HCT116 (cell line): ENCODE results near the gene ZBTB16.

Source experiments
- POLR2AphosphoS5 ChIP-seq: IDR thresholded peaks from 2 replicates; pipeline ENCODE4 v1.6.1; 2011; ENCODE audit warnings: mild to moderate bottlenecking, low read depth, low read length, moderate library complexity
- RAD21 ChIP-seq: IDR thresholded peaks from 2 replicates; pipeline ENCODE4 v1.6.1; 2012; ENCODE audit warnings: low read depth, mild to moderate bottlenecking
- YY1 ChIP-seq: IDR thresholded peaks from 2 replicates; pipeline ENCODE4 v1.6.1; 2011; ENCODE audit warnings: low read length, low read depth, moderate library complexity, mild to moderate bottlenecking; ENCODE audit not compliant: insufficient replicate concordance; ENCODE audit errors: extremely low read depth
- TF ChIP-seq, protein P1 (sequence below): IDR thresholded peaks from 2 replicates; pipeline ENCODE4 v1.6.1; 2012; ENCODE audit warnings: low read depth

DNA sequence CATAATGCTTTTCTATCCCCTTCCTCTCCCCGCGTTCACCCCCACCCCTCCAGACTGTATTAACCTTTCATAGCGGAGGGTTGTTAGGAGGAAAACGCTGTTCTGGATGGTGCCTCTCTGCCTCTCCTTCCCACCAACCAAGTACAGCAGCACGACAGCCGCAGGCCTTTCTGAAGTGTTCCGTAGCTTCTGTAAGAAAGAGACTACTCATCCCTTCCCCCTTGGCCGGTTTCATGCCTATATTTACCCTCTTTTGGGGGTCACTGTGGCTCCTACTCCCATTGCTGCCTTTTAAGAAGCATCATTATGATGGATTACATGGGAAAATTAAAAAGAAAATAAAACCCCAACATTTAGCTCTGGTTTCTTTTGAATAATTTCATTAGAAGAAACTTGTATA is 46.5 kb downstream of the ZBTB16 start:
- TF ChIP-seq YY1 (no peak), POLR2AphosphoS5 (no peak), RAD21 (no peak)
- TF ChIP-seq, protein P1, sequence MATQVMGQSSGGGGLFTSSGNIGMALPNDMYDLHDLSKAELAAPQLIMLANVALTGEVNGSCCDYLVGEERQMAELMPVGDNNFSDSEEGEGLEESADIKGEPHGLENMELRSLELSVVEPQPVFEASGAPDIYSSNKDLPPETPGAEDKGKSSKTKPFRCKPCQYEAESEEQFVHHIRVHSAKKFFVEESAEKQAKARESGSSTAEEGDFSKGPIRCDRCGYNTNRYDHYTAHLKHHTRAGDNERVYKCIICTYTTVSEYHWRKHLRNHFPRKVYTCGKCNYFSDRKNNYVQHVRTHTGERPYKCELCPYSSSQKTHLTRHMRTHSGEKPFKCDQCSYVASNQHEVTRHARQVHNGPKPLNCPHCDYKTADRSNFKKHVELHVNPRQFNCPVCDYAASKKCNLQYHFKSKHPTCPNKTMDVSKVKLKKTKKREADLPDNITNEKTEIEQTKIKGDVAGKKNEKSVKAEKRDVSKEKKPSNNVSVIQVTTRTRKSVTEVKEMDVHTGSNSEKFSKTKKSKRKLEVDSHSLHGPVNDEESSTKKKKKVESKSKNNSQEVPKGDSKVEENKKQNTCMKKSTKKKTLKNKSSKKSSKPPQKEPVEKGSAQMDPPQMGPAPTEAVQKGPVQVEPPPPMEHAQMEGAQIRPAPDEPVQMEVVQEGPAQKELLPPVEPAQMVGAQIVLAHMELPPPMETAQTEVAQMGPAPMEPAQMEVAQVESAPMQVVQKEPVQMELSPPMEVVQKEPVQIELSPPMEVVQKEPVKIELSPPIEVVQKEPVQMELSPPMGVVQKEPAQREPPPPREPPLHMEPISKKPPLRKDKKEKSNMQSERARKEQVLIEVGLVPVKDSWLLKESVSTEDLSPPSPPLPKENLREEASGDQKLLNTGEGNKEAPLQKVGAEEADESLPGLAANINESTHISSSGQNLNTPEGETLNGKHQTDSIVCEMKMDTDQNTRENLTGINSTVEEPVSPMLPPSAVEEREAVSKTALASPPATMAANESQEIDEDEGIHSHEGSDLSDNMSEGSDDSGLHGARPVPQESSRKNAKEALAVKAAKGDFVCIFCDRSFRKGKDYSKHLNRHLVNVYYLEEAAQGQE = no peak
